GM10266 (cell line): ENCODE data around the gene CREBBP.

Experiments
- DNase-seq: peaks from one replicate; pipeline ENCODE4 v3.0.0; 2012; ENCODE audit errors: extremely low spot score
- CTCF ChIP-seq: IDR thresholded peaks from 2 replicates; pipeline ENCODE4 v1.5.1; 2012; ENCODE audit warnings: mild to moderate bottlenecking, low read depth; ENCODE audit not compliant: control insufficient read depth, insufficient read depth; ENCODE audit errors: missing control alignments

Gene CREBBP

GRCh38 chr16:3864562-3864961 is 16.0 kb downstream of the CREBBP start:
- DNase-seq = no peak
- no peak for TF ChIP-seq CTCF

GRCh38 chr16:3863587-3863986 is 16.9 kb downstream of the CREBBP start:
- DNase-seq = no peak
- no peak for TF ChIP-seq CTCF

- no peak for TF ChIP-seq CTCF
- DNase-seq = no peak
Measured at GRCh38 chr16:3861808-3862451, 18.6 kb downstream of the CREBBP start.

- no peak for TF ChIP-seq CTCF
- no peak for DNase-seq
Measured at GRCh38 chr16:3859889-3860288, 20.6 kb downstream of the CREBBP start.

- no peak for TF ChIP-seq CTCF
- DNase-seq = no peak
Measured at GRCh38 chr16:3858801-3859200, 21.7 kb downstream of the CREBBP start.

GRCh38 chr16:3857189-3858043 is 23.1 kb downstream of the CREBBP start:
- no peak for DNase-seq
- no peak for TF ChIP-seq CTCF

GRCh38 chr16:3856367-3857141 is 24.0 kb downstream of the CREBBP start:
- no peak for DNase-seq
- TF ChIP-seq CTCF = no peak
